ENCODE data around the gene HINT2. TPM values are rescaled to one million over a fixed set of nuclear protein-coding genes. Genes with fewer than 3 reads are reported as not detected.

The HINT2 gene
- 16.6 and 26.7 TPM in 2 replicates for total RNA-seq

DNA sequence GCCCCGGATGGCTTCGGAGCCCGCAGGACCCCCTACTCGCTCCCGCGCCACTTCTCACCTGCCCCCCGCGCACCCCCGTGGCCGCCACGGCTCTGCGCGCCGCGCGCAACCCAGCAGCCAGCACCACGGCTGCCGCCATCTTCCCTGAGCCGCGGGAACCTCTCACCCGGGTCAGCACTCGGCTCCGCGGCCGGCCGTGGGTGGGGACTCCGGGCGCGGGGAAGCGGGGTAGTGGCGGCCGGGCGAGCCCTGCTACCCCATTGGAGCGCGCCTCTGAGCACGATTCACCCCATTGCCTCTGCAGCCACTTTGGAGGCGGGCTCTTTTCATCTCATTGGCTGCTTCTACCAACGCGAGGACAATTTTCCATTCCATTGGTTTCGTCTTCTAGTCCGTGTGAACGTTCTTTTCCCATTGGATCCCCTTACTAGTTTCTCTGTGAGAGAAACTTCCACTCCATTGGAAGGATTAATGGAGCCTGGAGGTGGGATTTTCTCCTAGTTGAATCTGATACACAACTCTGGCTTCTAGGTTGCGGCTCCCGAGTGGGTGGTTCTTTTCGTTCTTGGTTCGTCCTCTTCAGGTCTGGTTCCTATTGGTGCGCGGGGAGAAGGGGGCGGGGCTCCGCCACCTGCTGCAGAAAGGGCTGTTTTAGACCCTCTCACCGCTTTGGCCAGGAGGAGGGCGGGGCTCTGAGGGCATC lies at the start of gene HINT2:
HINT2 (minus strand) TSS at position 202 of the 703 bp plus-strand sequence; CDS start at position 139, 63 bp downstream.

DNA sequence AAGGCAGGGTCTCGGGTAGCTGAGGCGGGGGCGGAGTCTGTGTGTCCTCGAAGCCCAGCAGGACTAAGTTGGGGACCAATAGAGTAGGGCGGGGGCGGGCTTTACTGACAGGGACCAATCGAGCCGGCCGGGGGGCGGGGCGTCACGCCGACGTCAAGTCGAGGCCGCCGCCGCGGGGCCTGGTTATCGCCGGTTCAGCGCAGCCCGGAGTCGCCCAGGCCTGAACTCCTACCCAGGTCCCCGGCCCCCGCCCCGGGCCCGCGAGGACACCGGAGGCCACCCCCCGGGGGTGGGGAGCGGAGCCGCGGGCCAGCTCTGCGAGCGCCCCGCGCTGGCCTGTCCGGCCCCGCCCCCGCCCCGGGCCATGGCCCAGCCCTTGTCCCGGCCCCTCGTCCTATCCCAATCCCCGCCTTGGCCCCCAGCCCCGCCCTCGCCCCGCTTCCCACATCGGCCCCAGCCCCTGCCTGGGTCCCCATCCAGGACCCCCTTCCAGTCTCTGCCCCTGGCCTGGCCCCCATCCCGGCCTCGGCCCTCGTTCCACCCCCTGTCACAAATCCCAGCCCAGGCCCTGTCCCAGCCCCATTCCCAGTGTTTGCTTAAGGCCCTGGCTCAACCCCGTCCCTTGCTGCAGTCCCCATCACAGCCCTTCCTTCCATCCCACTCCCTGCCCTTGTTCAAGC lies 14.4 kb upstream of the HINT2 start, which contains the start of gene TMEM8B:
TMEM8B (plus strand) TSS at position 145 of the 680 bp plus-strand sequence; CDS start at position 365, 220 bp downstream.

DNA sequence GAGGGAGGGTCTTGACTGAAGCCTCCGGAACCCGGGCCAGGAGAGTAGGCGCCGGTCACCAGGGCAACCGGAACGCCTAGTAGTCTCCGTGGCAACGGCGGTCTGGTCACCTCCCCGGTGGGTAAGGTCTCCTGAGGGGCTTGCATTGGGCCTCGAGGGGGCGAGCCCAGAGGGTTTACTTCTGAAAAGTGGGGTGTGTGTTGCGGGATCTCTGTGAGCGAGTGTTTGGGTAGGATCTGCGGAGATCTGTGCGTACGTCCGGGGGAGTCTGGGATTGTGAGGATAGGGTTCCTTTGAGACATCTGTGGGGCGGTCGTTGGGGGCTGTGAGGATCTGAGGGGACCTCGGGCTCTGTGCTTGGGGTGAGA lies 13.9 kb upstream of the HINT2 start, which contains the start of gene FAM221B:
FAM221B (minus strand) TSS at position 17 of the 368 bp plus-strand sequence. CDS start 2,571 bp downstream, outside the sequence.

DNA sequence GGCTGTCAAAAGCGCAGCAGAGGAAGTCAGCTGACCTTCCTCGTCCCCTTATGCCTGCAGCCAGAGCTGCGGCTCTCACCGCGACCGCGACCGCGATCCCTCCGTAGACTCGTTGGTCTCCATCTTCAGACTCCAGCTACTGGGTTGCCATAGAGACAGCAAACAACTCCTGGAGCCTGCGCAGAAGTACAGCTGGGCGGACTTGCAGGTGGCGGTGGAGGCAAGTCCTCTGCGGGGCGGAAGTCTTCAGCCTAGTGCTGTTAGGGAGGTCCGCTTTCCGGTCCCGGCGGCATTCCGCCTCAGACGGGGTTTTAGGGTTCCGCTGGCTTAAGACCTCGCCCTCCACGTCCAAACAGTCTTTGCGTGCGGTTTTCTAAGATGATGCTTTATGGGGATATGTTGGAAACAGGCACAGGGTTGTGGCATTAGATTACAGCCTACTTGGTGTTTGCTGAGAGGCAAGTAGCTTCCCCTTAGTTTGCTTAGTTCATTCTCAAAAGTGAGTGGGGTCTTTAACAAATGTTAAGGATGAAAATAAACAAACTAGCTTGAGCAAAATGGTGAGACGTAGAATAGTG lies 2.7 kb downstream of the HINT2 start, which contains the start of gene SPAG8:
SPAG8 (minus strand) TSS at position 238 of the 578 bp plus-strand sequence; CDS start at position 123, 115 bp downstream.

DNA sequence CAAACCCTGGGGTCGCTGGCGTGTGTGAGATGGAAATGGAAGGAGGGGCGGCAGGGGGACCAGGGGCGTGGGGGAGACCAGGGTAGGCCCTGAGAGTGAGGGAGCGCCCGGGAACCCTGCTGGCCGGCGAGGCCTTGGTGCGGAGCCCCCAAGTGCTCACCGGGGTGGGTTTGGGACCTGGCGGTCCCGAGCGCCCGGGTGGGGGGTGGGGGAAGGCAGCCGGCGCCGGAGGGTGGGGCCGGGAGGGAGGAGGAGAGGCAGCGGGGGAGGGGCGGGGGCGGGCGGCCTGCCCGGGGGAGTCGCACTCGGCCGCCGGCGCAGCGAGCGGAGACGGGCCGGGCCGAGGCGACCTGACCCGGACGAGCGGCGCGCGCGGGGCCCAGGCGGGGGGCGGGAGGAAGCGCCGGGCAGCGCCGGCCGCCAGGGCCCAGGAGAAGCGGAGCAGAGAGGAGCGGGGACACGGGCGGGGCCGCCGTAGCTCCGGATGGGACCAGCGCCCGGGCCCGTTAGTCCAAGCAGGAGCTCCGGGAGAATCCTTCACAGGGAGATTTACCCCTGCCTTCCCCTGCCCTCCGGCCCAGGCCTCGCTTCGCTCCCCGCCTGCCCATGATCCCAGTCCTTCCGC lies 23.4 kb downstream of the HINT2 start, which contains the start of gene NPR2:
NPR2 (plus strand) TSS at position 295 of the 625 bp plus-strand sequence. CDS start 818 bp downstream, outside the sequence.

Small RNA genes within 50 kb of the gene (small RNA-seq; reads per million reads assigned to genes)
- gene HINT2 (ENCODE audit: low replicate concordance): 0.23 reads per million

Other genes with a start within 250 kb of the HINT2 start
- gene TESK1, start 209.8 kb downstream of the HINT2 start, total RNA-seq: 14.9 and 21.2 TPM in 2 replicates
- 0.43 and 0.66 TPM in 2 replicates for gene CD72, start 196.6 kb downstream of the HINT2 start, total RNA-seq
- gene SIT1, start 164.1 kb downstream of the HINT2 start, total RNA-seq: not detected in 2 replicates
- 24,654 and 27,284 TPM in 2 replicates for gene RMRP, start 157.0 kb downstream of the HINT2 start, total RNA-seq
- gene CCDC107, start 156.8 kb downstream of the HINT2 start, total RNA-seq: 8.3 and 19.9 TPM in 2 replicates
- 0.44 and 6.3 TPM in 2 replicates for gene ARHGEF39, start 149.8 kb downstream of the HINT2 start, total RNA-seq
- not detected in 2 replicates for gene CA9, start 141.1 kb downstream of the HINT2 start, total RNA-seq
- 668 and 1,162 TPM in 2 replicates for gene TPM2, start 125.1 kb downstream of the HINT2 start, total RNA-seq
- gene TLN1, start 82.8 kb downstream of the HINT2 start, total RNA-seq: 382 and 598 TPM in 2 replicates
- 125 and 128 TPM in 2 replicates for gene CREB3, start 82.4 kb downstream of the HINT2 start, total RNA-seq
- 41.9 and 42.0 TPM in 2 replicates for gene GBA2, start 65.8 kb downstream of the HINT2 start, total RNA-seq
- gene RGP1, start 65.8 kb downstream of the HINT2 start, total RNA-seq: 17.1 and 23.6 TPM in 2 replicates
- gene MSMP, start 60.8 kb downstream of the HINT2 start, total RNA-seq: not detected in 2 replicates
- gene NPR2, start 23.5 kb downstream of the HINT2 start, total RNA-seq: 14.0 and 22.3 TPM in 2 replicates
- gene SPAG8, start 2.8 kb downstream of the HINT2 start, total RNA-seq: 0.66 and 1.0 TPM in 2 replicates
- not detected in 2 replicates for gene FAM221B, start 13.7 kb upstream of the HINT2 start, total RNA-seq
- gene TMEM8B, start 14.2 kb upstream of the HINT2 start, total RNA-seq: 0.86 and 2.6 TPM in 2 replicates
- gene OR13J1, start 55.4 kb upstream of the HINT2 start, total RNA-seq: not detected in 2 replicates
- 0.43 TPM in 1 of 2 replicates, not detected in the other for gene HRCT1, start 91.2 kb upstream of the HINT2 start, total RNA-seq
- gene SPAAR, start 94.4 kb upstream of the HINT2 start, total RNA-seq: not detected in 2 replicates
- 0.14 and 0.22 TPM in 2 replicates for gene OR2S2, start 143.1 kb upstream of the HINT2 start, total RNA-seq
- gene RECK, start 221.9 kb upstream of the HINT2 start, total RNA-seq: 13.8 and 17.9 TPM in 2 replicates